ENCODE data around the gene PSMD3. TPM values are rescaled to one million over a fixed set of nuclear protein-coding genes. Genes with fewer than 3 reads are reported as not detected.

Gene PSMD3
- total and polyA plus RNA-seq, 8 donors = 72.8 to 117 (median 96.8) TPM

- H3K4me3 ChIP-seq = no peak overlapping the region
- DNase-seq (no peak), ATAC-seq (no peak)
- no peaks in the 10 kb centered on the region for H3K9me3 ChIP-seq
- H3K4me1 ChIP-seq = peaks cover 0 to 43% of the 10 kb centered on the region in 2 donors
- H3K27me3 ChIP-seq = no peaks in the 10 kb centered on the region
- H3K27ac ChIP-seq = peak overlapping the region in 1 of 2 donors; percentile 71
- no peaks in the 10 kb centered on the region for H3K36me3 ChIP-seq
- intact Hi-C loops (cut with DNase I) = no loop called here
- TF ChIP-seq, protein P1, sequence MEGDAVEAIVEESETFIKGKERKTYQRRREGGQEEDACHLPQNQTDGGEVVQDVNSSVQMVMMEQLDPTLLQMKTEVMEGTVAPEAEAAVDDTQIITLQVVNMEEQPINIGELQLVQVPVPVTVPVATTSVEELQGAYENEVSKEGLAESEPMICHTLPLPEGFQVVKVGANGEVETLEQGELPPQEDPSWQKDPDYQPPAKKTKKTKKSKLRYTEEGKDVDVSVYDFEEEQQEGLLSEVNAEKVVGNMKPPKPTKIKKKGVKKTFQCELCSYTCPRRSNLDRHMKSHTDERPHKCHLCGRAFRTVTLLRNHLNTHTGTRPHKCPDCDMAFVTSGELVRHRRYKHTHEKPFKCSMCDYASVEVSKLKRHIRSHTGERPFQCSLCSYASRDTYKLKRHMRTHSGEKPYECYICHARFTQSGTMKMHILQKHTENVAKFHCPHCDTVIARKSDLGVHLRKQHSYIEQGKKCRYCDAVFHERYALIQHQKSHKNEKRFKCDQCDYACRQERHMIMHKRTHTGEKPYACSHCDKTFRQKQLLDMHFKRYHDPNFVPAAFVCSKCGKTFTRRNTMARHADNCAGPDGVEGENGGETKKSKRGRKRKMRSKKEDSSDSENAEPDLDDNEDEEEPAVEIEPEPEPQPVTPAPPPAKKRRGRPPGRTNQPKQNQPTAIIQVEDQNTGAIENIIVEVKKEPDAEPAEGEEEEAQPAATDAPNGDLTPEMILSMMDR (IDR thresholded peaks at IDR 0.05) = no peak
Measured at GRCh38 chr17:39966771-39967170, 13.8 kb upstream of the PSMD3 start.

DNA sequence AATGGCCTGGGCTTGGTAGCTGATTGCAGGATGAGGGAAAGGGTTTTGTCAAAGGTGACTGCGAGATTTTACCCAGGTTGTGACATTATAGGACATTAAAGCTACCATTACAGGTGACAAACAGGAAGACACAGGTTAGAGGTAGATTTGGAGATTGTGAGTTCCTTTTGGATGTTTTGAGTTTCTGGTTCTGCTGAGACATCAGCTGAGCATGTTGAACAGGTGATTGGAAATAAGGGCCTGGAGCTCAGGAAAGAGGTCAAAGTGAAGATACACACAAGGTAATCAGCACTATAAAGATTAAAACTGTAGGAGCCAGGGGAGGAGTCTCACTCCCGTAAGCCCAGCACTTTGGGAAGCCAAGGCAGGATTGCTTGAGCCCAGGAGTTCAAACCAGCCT is 11.8 kb upstream of the PSMD3 start:
- Histone ChIP-seq H3K4me1 (peaks cover 0 to 61% of the 10 kb centered on the region in 2 donors), H3K36me3 (no peaks in the 10 kb centered on the region), H3K27ac (peak overlapping the region in 1 of 2 donors; percentile 71), H3K27me3 (no peaks in the 10 kb centered on the region), H3K4me3 (no peak overlapping the region), H3K9me3 (no peaks in the 10 kb centered on the region)
- intact Hi-C loops (cut with DNase I) = no loop called here
- ATAC-seq (no peak), DNase-seq (no peak)
- TF ChIP-seq, protein P1 (IDR thresholded peaks at IDR 0.05) = no peak

DNA sequence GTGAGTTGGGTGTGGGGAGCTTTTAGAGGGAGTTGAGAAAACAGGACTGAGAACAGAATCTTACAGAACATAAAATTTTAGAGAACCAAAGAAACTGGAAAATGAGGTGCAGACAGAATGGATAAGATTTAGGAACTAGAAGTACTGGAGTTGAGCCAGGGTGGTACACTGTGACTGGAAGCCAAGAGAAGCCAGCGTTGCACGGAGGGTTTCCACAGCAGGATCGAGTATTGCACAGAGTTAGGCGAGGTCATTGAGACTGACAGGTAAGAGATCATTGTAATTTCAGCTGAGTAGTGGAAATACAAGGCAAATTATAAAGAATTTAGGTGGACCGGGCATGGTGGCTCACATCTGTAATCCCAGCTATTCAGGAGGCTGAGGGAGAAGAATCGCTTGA is 11.2 kb upstream of the PSMD3 start:
- TF ChIP-seq, protein P1 (IDR thresholded peaks at IDR 0.05) = no peak
- intact Hi-C loops (cut with DNase I) = no loop called here
- H3K27ac ChIP-seq = no peak overlapping the region
- H3K27me3 ChIP-seq = no peaks in the 10 kb centered on the region
- peaks cover 0 to 65% of the 10 kb centered on the region in 2 donors for H3K4me1 ChIP-seq
- no peak for ATAC-seq
- no peaks in the 10 kb centered on the region for H3K9me3 ChIP-seq
- H3K36me3 ChIP-seq = no peaks in the 10 kb centered on the region
- DNase-seq = no peak
- H3K4me3 ChIP-seq = no peak overlapping the region

GRCh38 chr17:39970157-39970692 is 10.4 kb upstream of the PSMD3 start:
- Histone ChIP-seq H3K4me3 (no peak overlapping the region), H3K4me1 (peaks cover 0 to 65% of the 10 kb centered on the region in 2 donors), H3K9me3 (no peaks in the 10 kb centered on the region), H3K27ac (no peak overlapping the region), H3K27me3 (no peaks in the 10 kb centered on the region), H3K36me3 (no peaks in the 10 kb centered on the region)
- ATAC-seq (no peak), DNase-seq (no peak)
- TF ChIP-seq, protein P1 (IDR thresholded peaks at IDR 0.05) = no peak
- intact Hi-C loops (cut with DNase I) = no loop called here

DNA sequence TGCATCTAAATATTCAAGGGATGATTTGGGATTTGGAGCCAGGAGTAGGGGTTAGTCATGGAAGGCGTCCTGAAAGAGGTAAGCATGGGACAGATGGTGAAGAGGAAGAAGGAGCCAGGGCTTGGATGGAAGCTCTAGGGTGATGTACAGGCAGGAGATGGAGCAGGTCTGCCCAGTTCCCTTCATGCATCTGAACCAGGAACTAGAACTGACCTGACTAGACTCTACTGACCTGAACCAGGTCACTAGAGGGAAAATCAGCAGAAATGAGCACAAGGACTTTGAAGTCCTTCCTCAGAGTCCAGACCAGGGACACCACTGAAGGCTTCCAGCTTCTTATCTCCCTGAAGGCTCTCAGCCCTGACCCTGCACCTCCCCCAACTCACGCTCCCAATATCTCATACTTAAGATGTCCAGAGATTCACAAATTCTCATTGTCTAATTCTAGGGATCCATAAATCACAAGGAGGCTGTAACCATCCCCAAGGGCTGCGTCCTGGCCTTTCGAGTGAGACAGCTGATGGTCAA is 9.5 kb upstream of the PSMD3 start:
- H3K4me3 ChIP-seq = no peak overlapping the region
- TF ChIP-seq, protein P1 (IDR thresholded peaks at IDR 0.05) = no peak
- H3K27me3 ChIP-seq = no peaks in the 10 kb centered on the region
- no peak for ATAC-seq
- H3K36me3 ChIP-seq = no peaks in the 10 kb centered on the region
- DNase-seq = peak in 1 of 4 donors; percentile 3
- peaks cover 0 to 65% of the 10 kb centered on the region in 2 donors for H3K4me1 ChIP-seq
- H3K9me3 ChIP-seq = no peaks in the 10 kb centered on the region
- H3K27ac ChIP-seq = no peak overlapping the region
- intact Hi-C loops (cut with DNase I) = no loop called here
